OCI-M1 (cell line): ENCODE measurements around the gene RNF144A.

Experiments
- DNase-seq: peaks from one replicate; lab custom pipeline; 2025; lab: John Stamatoyannopoulos, UW

Gene RNF144A

GRCh38 chr2:7045601-7046590 lies 128.7 kb downstream of the RNF144A start:
- no peak for DNase-seq

- no peak for DNase-seq
Measured at GRCh38 chr2:7047661-7048060, 130.4 kb downstream of the RNF144A start.

DNA sequence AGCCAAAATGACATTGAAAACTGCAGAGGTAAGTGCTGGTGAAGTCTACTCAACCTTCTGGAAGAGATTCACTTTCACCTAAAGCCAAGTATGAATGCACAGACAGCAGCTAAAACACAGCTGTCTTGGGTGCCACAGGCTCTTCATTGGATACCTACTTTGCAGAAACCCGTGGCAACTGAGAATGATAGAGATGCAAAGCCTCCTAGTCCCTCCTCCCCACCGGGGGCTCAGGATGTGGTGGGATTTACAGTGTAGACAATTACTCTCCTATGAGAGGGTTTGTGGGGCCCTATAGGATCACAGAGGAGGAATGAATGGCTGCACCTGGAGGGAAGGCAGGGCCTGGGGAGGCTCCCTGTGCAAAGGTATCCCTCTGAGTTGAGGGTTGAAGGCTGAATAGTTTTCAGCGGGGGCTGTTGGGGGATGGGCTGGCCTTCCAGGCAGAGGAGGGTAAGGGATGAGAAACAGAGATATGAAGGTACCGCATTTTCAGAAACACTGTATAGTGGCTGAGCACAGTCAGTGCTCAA lies 131.6 kb downstream of the RNF144A start:
- DNase-seq: no peak

- no peak for DNase-seq
Measured at GRCh38 chr2:7052404-7052803, 135.2 kb downstream of the RNF144A start.

GRCh38 chr2:7053650-7054265 lies 136.5 kb downstream of the RNF144A start:
- no peak for DNase-seq

- DNase-seq: no peak
Measured at GRCh38 chr2:7057865-7058400, 140.7 kb downstream of the RNF144A start.

DNA sequence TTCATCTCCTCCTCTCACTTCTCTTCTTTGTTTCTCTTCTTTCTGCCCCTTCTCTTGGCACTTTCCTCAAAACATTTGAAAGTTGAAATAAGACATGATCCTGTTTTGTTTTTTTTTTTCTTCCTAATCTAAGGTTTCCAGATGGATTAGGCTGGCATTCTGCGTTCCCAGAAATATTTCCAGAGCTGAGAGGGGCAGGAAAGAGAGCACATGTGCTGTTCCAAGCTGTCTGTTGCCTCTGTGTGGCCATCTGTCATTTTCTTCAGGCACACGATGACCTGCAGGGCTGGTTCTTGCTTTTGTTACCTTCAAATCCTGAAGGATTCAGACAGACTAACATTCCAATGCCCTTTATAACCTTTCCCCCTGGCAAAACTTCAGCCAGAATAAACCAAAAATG lies 142.9 kb downstream of the RNF144A start:
- DNase-seq: no peak

DNA sequence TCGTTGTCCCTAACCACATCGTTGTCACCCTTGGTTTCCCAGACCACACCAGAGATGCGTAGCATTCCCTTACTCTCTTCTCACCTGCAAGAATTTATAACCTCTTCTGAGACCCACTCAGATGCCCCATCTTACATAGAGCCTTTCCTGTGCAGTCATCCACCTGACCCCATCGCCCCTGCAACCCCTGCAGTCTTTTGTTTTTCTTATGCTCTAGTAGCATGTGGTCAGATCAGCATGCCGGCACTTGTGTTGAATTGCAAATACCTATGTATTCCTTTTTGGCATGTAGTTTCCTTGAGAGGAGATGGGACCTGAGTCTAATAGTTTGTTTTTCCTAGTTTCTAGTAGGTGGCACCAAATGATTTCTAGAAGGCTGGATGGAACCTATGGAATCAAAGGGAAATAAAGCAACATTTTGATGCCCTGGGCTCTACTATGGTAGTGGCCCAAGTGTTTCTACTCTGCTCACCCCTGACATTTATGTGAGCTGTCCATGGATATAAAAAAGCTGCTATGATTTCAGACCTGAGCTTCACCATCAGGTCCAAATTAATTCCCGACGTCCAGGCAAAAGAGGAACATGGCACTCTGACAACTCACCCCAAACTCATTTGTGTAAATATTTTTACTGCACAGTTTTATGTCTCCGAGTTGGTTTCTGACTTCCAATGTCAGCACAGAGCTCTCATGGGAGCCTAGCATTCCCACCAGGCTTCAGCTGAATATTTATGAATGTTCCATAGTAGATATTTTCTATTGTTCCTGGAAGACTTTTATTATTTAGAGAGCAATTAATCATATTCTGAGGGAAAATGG lies 143.6 kb downstream of the RNF144A start:
- no peak for DNase-seq

GRCh38 chr2:7061450-7061789 lies 144.2 kb downstream of the RNF144A start:
- DNase-seq: no peak

GRCh38 chr2:7061921-7062320 lies 144.7 kb downstream of the RNF144A start:
- no peak for DNase-seq

- no peak for DNase-seq
Measured at GRCh38 chr2:7063789-7064188, 146.6 kb downstream of the RNF144A start.

DNA sequence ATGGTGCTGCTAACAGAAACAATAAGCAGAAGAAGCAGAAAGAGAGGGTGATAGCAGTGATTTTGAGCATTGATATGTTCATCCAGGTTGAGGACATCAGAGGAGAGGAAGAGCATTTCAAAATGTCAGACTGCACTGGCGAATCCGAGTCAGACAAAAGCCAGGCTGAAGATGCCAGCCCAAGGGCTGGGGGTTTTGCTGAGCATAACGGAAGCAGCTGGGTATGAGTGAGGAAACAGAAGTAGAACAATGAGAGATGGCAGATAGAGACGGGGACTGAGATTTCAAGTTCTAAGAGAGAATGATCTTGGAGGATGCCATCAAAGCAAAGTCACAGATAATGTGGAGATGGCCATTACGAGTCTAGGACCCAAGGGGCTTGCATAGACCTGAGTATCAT lies 151.2 kb downstream of the RNF144A start:
- DNase-seq: no peak

- no peak for DNase-seq
Measured at GRCh38 chr2:7070483-7070882, 153.3 kb downstream of the RNF144A start.

DNA sequence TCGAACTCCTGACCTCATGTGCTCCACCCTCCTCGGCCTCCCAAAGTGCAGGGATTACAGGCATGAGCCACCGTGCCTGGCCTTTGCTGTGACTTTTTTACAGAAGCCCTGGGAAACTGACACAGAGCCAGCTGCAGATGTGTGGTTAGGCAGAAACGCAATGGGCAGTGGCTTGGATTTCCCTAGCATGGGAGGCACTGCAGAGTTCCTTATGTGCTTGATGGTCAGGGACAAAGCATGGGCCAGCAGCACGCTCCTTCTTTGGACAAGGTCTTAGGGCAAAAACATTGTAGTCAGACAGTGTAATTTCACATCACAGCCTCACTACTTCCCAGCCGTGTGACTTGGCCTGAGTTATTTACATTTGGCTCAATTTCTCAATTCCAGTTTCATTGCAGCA lies 153.9 kb downstream of the RNF144A start:
- no peak for DNase-seq

DNA sequence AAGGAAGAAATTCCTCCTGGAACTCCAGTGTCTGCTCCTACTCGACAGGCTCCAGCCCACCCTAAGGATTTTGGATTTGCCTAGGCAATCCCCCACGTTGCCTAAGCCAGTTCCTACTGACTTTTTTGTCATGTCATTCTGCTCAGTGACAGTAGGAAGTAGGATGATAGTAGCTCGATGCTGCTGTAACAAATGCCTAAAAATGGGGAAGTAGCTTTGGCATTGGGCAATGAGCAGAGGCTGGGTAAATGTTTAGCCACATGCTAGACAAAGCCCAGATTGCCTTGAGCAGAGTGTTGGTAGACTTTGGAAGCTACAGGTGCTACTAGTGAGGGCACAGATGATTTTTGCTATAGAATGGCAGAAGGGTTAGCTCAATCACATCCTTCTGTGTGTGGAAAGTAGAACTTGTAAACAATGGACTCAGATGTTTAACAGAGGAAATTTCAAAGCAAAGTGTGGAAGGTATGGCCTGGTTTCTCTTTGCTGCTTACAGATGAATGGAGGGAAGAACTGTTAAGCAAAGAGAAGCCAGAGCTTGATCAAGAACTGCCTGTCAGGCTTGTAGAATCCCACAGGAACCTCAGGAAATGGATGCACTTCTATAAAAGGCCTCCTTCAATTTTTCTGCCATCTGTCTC lies 154.8 kb downstream of the RNF144A start:
- peak; percentile 88 for DNase-seq

DNA sequence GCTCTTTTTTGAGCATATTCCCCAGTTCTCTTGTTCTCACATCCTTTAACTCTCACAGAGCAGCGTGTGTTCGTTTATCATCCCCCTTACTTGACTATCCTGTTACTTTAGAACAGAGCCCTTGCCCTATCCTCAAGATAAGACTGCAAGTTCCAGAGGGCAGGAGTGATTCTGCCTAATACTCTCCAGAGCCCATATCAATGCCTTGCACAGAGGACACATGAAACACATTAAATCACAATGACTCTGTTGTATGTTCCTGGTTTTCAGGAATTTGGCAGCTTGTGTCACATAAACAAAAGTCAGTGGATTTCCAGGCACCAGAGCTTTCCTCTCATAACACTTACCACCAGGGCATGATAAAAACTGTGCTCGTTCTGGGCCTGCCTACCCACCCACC lies 156.7 kb downstream of the RNF144A start:
- DNase-seq: no peak

DNA sequence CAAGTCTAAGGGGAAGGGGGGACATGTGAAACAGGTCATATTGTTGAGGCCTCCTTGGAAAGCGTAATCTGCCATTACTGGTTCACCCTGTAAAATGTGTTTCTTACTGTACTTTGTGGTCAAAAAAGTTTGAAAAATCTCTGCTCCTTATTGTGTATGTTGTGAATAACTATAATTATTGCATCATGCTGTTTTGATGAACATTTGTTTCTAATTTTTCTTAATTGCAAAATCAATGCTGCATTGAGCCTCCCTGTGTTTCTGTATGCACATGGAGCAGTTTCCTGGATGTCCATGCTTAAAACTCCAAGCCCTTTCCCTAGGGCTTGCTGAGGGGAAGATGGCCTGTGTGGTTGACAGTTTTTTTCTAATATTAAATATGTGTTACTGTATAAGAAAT lies 158.6 kb downstream of the RNF144A start:
- DNase-seq: no peak

DNA sequence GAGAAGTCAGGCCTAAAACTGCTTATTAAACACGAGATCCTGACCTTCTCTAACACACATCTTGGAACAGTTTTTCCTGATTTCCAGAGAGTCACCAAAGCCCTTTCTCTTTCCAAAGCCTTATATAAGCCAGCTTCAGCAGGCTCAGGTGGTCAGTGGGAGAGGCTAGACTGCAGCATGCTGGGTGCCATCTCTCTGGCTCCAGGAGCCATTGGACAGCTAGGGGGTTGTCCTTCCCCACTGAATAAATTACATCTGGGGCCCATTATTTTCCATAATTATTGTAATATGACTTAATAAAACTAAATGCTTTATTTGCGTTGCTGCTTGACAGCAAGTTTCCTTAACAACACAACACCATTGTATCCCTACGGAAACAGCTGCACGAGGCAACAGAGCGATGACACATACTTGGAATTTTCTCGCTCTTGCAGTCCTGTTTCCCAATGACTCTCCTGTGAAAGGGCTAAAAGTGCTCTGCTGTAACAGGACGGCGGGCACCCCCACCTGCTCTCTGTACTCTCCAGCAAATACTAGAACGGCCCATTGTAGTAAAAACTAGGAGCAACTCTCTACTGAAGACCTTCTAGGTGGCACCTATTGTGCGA lies 160.6 kb downstream of the RNF144A start:
- DNase-seq: no peak

DNA sequence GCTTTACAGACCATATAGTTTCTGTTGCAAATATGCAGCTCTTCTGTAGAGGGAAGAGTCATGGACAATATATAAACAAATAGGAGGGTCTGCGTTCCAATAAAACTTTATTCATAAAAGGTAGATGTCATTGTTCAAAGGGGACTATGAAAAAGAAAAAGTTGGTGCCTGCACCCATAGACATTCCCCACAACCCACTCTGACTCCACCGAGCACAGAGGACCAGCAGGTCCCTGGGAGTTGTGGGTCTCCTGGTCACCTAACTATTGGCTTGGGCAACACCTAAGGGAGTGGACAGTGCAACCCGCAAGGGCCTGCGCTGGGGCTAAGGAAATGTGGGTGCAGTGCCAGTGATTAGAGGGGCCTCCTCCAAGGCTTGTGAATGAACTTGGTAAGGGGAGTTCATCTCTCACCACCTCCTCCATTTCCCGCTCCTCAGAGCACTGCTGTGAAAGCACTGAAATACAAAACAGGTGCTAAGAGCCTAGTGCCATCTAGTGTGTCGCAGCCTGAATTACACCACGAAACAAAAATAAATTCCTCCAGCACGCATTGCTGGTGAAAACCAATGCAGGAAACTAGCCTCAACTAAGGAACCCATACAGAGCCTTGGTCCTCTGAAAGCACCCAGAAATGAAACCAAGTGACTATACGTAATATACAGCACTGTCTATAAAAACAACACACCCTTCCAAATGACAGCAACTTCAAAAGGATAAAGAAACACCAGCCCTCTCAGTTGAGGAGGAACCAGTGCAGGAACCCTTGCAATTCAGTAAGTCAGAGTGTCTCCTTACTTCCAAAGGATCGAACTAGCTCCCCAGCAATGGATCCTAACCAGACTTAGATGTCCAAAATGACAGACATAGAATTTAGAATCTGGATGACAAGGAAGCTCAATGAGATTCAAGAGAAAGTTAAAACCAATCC lies 166.6 kb downstream of the RNF144A start:
- peak; percentile 69 for DNase-seq

DNA sequence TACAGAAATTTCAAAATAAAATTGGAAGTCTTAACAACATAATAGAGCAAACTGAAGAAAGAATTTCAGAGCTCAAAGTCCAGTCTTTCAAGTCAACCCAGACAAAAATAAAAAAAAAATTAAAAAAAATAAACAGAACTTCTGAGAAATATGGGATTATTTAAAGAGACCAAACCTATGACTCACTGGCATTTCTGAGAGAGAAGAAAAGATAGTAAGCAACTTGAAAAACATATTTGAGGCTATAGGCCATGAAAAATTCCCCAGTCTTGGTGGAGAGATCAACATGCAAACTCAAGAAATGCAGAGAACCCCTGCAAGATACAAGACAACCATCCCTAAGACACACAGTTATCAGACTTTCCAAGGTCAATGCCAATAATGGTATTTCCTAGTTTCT lies 167.4 kb downstream of the RNF144A start:
- DNase-seq: no peak
